IMR-90 (cell line): ENCODE data around the gene HLA-DOB. TPM values are rescaled to one million over a fixed set of nuclear protein-coding genes. Genes with fewer than 3 reads are reported as not detected.

ENCODE experiments used
- ATAC-seq: fragments of 200-7000 bp; cut with Tn5 transposase; 2 replicates; pipeline ENCODE4 v1.9.1; 2020; ENCODE audit warnings: low read depth, mild to moderate bottlenecking, moderate library complexity
- BruUV-seq: library from RNA; stranded (reverse); fragments of 400-500 nt; replicated peaks from 2 replicates; lab custom pipeline; 2021; lab: Mats Ljungman, UMichigan
- CTCF ChIA-PET: fragments of 300-600 bp; formaldehyde crosslinking; extraction: SDS; loops from one replicate; lab custom pipeline; 2021; ENCODE audit warnings: antibody characterized with exemption; lab: Yijun Ruan, JAX
- POLR2A ChIA-PET: fragments of 300-600 bp; sonication (Branson Sonifier 250); formaldehyde crosslinking; loops from one replicate; lab custom pipeline; 2022; ENCODE audit warnings: antibody characterized with exemption; ENCODE audit not compliant: unreplicated experiment; lab: Charles Lee
- DNase-seq: peaks from one replicate; pipeline ENCODE4 v3.0.0; 2013
- H2AFZ ChIP-seq: replicated peaks from 2 replicates; pipeline ENCODE3; 2013; ENCODE audit warnings: low read length, mild to moderate bottlenecking; ENCODE audit not compliant: poor library complexity
- H2AK5ac ChIP-seq: 2 replicates; pipeline ENCODE4 v1.6.1; 2013; ENCODE audit warnings: low read depth, low read length, inconsistent platforms
- H2AK9ac ChIP-seq: replicated peaks from 2 replicates; pipeline ENCODE3; 2013; ENCODE audit warnings: mild to moderate bottlenecking, low read depth, low read length, moderate library complexity; ENCODE audit not compliant: poor library complexity
- H2BK120ac ChIP-seq: 2 replicates; pipeline ENCODE4 v1.6.1; 2013; ENCODE audit warnings: low read depth, low read length, inconsistent platforms
- H2BK15ac ChIP-seq: 3 replicates; pipeline ENCODE4 v1.6.1; 2013; ENCODE audit warnings: low read depth, low read length, inconsistent platforms
- H2BK20ac ChIP-seq: 2 replicates; pipeline ENCODE4 v1.6.1; 2013; ENCODE audit warnings: low read depth, mild to moderate bottlenecking, inconsistent platforms, low read length, moderate library complexity
- H2BK5ac ChIP-seq: 2 replicates; pipeline ENCODE4 v1.6.1; 2013; ENCODE audit warnings: mild to moderate bottlenecking, low read depth, low read length, inconsistent platforms; ENCODE audit not compliant: poor library complexity, severe bottlenecking
- H3K14ac ChIP-seq: replicated peaks from 2 replicates; pipeline ENCODE4 v1.6.1; 2013; ENCODE audit warnings: low read depth, low read length, inconsistent platforms
- H3K18ac ChIP-seq: 2 replicates; pipeline ENCODE4 v1.6.1; 2013; ENCODE audit warnings: low read depth, low read length, control low read depth
- H3K23ac ChIP-seq: 2 replicates; pipeline ENCODE4 v1.6.1; 2013; ENCODE audit warnings: low read depth, low read length, inconsistent platforms
- H3K27ac ChIP-seq: 2 replicates; pipeline ENCODE4 v1.5.1; 2013; ENCODE audit warnings: mild to moderate bottlenecking, control low read depth, low read length; ENCODE audit not compliant: insufficient read depth
- H3K27me3 ChIP-seq: 2 replicates; pipeline ENCODE4 v1.6.1; 2013; ENCODE audit warnings: low read length; ENCODE audit not compliant: control insufficient read depth, insufficient read depth
- H3K36me3 ChIP-seq: 2 replicates; pipeline ENCODE4 v1.6.1; 2013; ENCODE audit warnings: low read length, mixed read lengths; ENCODE audit not compliant: control insufficient read depth, insufficient read depth
- H3K4ac ChIP-seq: 2 replicates; pipeline ENCODE4 v1.6.1; 2013; ENCODE audit warnings: low read depth, low read length, inconsistent platforms
- H3K4me1 ChIP-seq: 2 replicates; pipeline ENCODE4 v1.6.1; 2013; ENCODE audit warnings: low read length, mixed read lengths; ENCODE audit not compliant: control insufficient read depth, insufficient read depth
- H3K4me2 ChIP-seq: 2 replicates; pipeline ENCODE4 v1.6.1; 2013; ENCODE audit warnings: low read depth, mild to moderate bottlenecking, control low read depth, low read length, moderate library complexity
- H3K4me3 ChIP-seq: 2 replicates; pipeline ENCODE4 v1.5.1; 2013; ENCODE audit warnings: low read depth, mild to moderate bottlenecking, control low read depth, low read length, moderate library complexity; ENCODE audit not compliant: insufficient read depth
- H3K56ac ChIP-seq: 2 replicates; pipeline ENCODE4 v1.6.1; 2013; ENCODE audit warnings: low read length, inconsistent platforms; ENCODE audit not compliant: insufficient read depth; ENCODE audit errors: extremely low read depth
- H3K79me1 ChIP-seq, 2 experiments: 2 replicates each; pipeline ENCODE4 v1.6.1; 2013; ENCODE audit warnings: low read length in 2 of 2, inconsistent platforms in 1 of 2, low read depth in 1 of 2
- H3K9ac ChIP-seq: 2 replicates; pipeline ENCODE4 v1.6.1; 2013; ENCODE audit warnings: low read depth, low read length, control low read depth
- H3K9me1 ChIP-seq: 2 replicates; pipeline ENCODE4 v1.6.1; 2013; ENCODE audit warnings: low read length, inconsistent platforms; ENCODE audit not compliant: insufficient read depth
- H3K9me3 ChIP-seq: 2 replicates; pipeline ENCODE4 v1.6.1; 2013; ENCODE audit warnings: low read length; ENCODE audit not compliant: control insufficient read depth, insufficient read depth
- H4K20me1 ChIP-seq: 2 replicates; pipeline ENCODE4 v1.6.1; 2013; ENCODE audit warnings: low read length, inconsistent platforms; ENCODE audit not compliant: insufficient read depth
- H4K5ac ChIP-seq: 2 replicates; pipeline ENCODE4 v1.6.1; 2013; ENCODE audit warnings: mild to moderate bottlenecking, low read depth, low read length, control low read depth
- H4K8ac ChIP-seq, 2 experiments: 2 replicates each; pipeline ENCODE4 v1.6.1; 2013; ENCODE audit warnings: low read depth in 2 of 2, low read length in 2 of 2, control low read depth in 1 of 2, inconsistent platforms in 1 of 2
- H4K91ac ChIP-seq: 2 replicates; pipeline ENCODE4 v1.6.1; 2013; ENCODE audit warnings: low read depth, low read length, inconsistent platforms; ENCODE audit not compliant: insufficient read depth
- BHLHE40 ChIP-seq: fragments of 150-350 bp; IDR thresholded peaks from 2 replicates; pipeline ENCODE4 v1.6.1; 2016; ENCODE audit warnings: mild to moderate bottlenecking, low read depth, low read length
- CEBPB ChIP-seq: IDR thresholded peaks from 2 replicates; pipeline ENCODE4 v1.6.1; 2012; ENCODE audit warnings: low read depth, low read length, improper control_type of control experiment
- ELK1 ChIP-seq: fragments of 150-350 bp; IDR thresholded peaks from 2 replicates; pipeline ENCODE4 v1.6.1; 2016; ENCODE audit warnings: low read depth, mild to moderate bottlenecking, low read length, moderate library complexity, borderline replicate concordance
- FOS ChIP-seq: fragments of 150-350 bp; IDR thresholded peaks from 2 replicates; pipeline ENCODE4 v1.6.1; 2016; ENCODE audit warnings: low read depth, low read length
- MAZ ChIP-seq: IDR thresholded peaks from 2 replicates; pipeline ENCODE4 v1.6.1; 2012; ENCODE audit warnings: low read depth, mild to moderate bottlenecking, low read length, improper control_type of control experiment, moderate library complexity, borderline replicate concordance
- MXI1 ChIP-seq: IDR thresholded peaks from 2 replicates; pipeline ENCODE4 v1.6.1; 2012; ENCODE audit warnings: low read depth, mild to moderate bottlenecking, low read length, moderate library complexity, borderline replicate concordance
- NFE2L2 ChIP-seq: fragments of 150-350 bp; IDR thresholded peaks from 2 replicates; pipeline ENCODE4 v1.6.1; 2016; ENCODE audit warnings: low read depth, mild to moderate bottlenecking, low read length
- RCOR1 ChIP-seq: IDR thresholded peaks from 2 replicates; pipeline ENCODE4 v1.6.1; 2012; ENCODE audit warnings: mild to moderate bottlenecking, low read length, improper control_type of control experiment; ENCODE audit not compliant: insufficient replicate concordance
- SMC3 ChIP-seq: fragments of 150-350 bp; IDR thresholded peaks from 2 replicates; pipeline ENCODE4 v1.6.1; 2016; ENCODE audit warnings: low read depth, mild to moderate bottlenecking, antibody characterized with exemption, low read length, moderate library complexity
- WGBS, 2 experiments: methylation state at CpG; one replicate each; pipeline versions ENCODE4 v1.1.5 to v1.1.7; 2013; ENCODE audit warnings: missing lambda C conversion rate in 2 of 2; ENCODE audit not compliant: insufficient read length in 1 of 2; ENCODE audit errors: extremely low coverage in 2 of 2; 5-methylcytosine and 5-hydroxymethylcytosine counted together
- dilution Hi-C: fragments of 300-500 bp; cut with HindIII; formaldehyde crosslinking; loops from one replicate; pipeline ENCODE4 v1.14.3; 2018; ENCODE audit warnings: low sequenced_read_pairs; ENCODE audit not compliant: unreplicated experiment
- in situ Hi-C: fragments of 300-500 bp; cut with MboI; formaldehyde crosslinking; loops from 3 replicates; pipeline ENCODE4 v1.14.3; 2019; ENCODE audit warnings: low sequenced_read_pairs, inconsistent platforms, mixed read lengths
- intact Hi-C: fragments of 100-400 bp; cut with micrococcal nuclease; formaldehyde crosslinking; loops from 2 replicates; pipeline ENCODE4 v1.10.0; 2022
- polyA plus RNA-seq, 3 experiments: library from polyadenylated mRNA; depleted of rRNA; stranded (reverse); fragments of >200 nt; gene quantifications; 2 replicates each; pipeline ENCODE4 v1.2.3, GENCODE V29; 2012; ENCODE audit warnings: low replicate concordance in 1 of 3
- total RNA-seq: library from RNA; depleted of rRNA; stranded (reverse); fragments of >200 nt; gene quantifications from 2 replicates; pipeline ENCODE4 v1.2.3, GENCODE V29; 2012

Gene HLA-DOB
- total and polyA plus RNA-seq, 2 of the 4 experiments (the other 2 are of a cell fraction) = 0.36 to 2.3 TPM

- TF ChIP-seq FOS = no peak
- peak; percentile 48 for TF ChIP-seq BHLHE40
- peak; percentile 83 for TF ChIP-seq MAZ
Measured at GRCh38 chr6:32853541-32854375, 37.0 kb upstream of the HLA-DOB start, which contains the start of the genes PSMB9 and TAP1 (continued).

- DNase-seq = peak; percentile 18
- peak overlapping the region; percentile 46; the same call in 1 of the 2 replicates for H3K18ac ChIP-seq
- BruUV-seq = no TSS peak
Measured at GRCh38 chr6:32852844-32853540, 36.2 kb upstream of the HLA-DOB start.

More at GRCh38 chr6:32852844-32853540, 36.2 kb upstream of the HLA-DOB start:
- peaks cover 4% of the 10 kb centered on the region for H3K4me1 ChIP-seq
- peak overlapping the region; percentile 84 for H2AK5ac ChIP-seq
- 1% methylated on average over 30 of the region's 41 CpGs; no CpG with 5 or more reads in 1 of the 2 experiments for WGBS, 2 experiments
- peak overlapping the region; percentile 64 for H3K27ac ChIP-seq
- H2BK20ac ChIP-seq = no peak overlapping the region; the same call in 1 of the 2 replicates
- H3K9me3 ChIP-seq = no peaks in the 10 kb centered on the region
- H4K5ac ChIP-seq = peak overlapping the region; percentile 16; the same call in 1 of the 2 replicates
- peak overlapping the region; percentile 98 for H3K23ac ChIP-seq
- H3K4ac ChIP-seq = peak overlapping the region; percentile 93
- H3K4me3 ChIP-seq = peak overlapping the region; percentile 57
- peak overlapping the region; percentile 61 for H2BK120ac ChIP-seq
- no peak overlapping the region for H2BK15ac ChIP-seq
- peak overlapping the region; percentile 36 to 81; a peak in 3 of 4 replicates for H4K8ac ChIP-seq
- peak overlapping the region; percentile 94 for H2AK9ac ChIP-seq
- no peaks in the 10 kb centered on the region for H3K27me3 ChIP-seq
- CTCF ChIA-PET = interaction anchor here (1.0 to 4.4 kb wide), 4 partner anchors 8 to 15 kb away, joined by 3 to 44 read pairs (median 10); partner anchors contain the start of gene TAP2
- H2AFZ ChIP-seq = peak overlapping the region; percentile 99
- peaks cover 8 to 39% of the 10 kb centered on the region in 2 experiments for H3K79me1 ChIP-seq
- peak overlapping the region; percentile 98 for H3K14ac ChIP-seq
- dilution Hi-C loops = no loop called here
- no peaks in the 10 kb centered on the region for H4K20me1 ChIP-seq
- in situ Hi-C loops = no loop called here
- POLR2A ChIA-PET = interaction anchor here (0.6 kb wide), 4 partner anchors 10 to 123 kb away, joined by 3 to 5 read pairs (median 4); no protein-coding TSS in a partner anchor
- H3K9me1 ChIP-seq = peaks cover 18% of the 10 kb centered on the region
- H3K9ac ChIP-seq = peak overlapping the region; percentile 78
- ATAC-seq = peak; percentile 38
- TF ChIP-seq ELK1 (no peak), SMC3 (no peak), CEBPB (no peak), MXI1 (no peak), NFE2L2 (no peak), RCOR1 (no peak), MAZ (0 out of 2 replicates have a peak, but pooled peaks have one; percentile 3)
- peak overlapping the region; percentile 94 for H3K56ac ChIP-seq
- H2BK5ac ChIP-seq = peak overlapping the region; percentile 69
- peaks cover 18% of the 10 kb centered on the region for H3K36me3 ChIP-seq
- H4K91ac ChIP-seq = peak overlapping the region; percentile 62
- intact Hi-C loops = no loop called here
- peak overlapping the region; percentile 94 for H3K4me2 ChIP-seq
